Amniotic stem cell (primary cell): ENCODE data around the gene CCDC15.
"Not testable (repeated sequence)": the region's sequence is repeated elsewhere in the genome, so short reads cannot be mapped to it uniquely, and the experiment has no call there.

Experiments
- DNase-seq: peaks from one replicate; lab custom pipeline; 2025; lab: John Stamatoyannopoulos, UW

Gene CCDC15

DNA sequence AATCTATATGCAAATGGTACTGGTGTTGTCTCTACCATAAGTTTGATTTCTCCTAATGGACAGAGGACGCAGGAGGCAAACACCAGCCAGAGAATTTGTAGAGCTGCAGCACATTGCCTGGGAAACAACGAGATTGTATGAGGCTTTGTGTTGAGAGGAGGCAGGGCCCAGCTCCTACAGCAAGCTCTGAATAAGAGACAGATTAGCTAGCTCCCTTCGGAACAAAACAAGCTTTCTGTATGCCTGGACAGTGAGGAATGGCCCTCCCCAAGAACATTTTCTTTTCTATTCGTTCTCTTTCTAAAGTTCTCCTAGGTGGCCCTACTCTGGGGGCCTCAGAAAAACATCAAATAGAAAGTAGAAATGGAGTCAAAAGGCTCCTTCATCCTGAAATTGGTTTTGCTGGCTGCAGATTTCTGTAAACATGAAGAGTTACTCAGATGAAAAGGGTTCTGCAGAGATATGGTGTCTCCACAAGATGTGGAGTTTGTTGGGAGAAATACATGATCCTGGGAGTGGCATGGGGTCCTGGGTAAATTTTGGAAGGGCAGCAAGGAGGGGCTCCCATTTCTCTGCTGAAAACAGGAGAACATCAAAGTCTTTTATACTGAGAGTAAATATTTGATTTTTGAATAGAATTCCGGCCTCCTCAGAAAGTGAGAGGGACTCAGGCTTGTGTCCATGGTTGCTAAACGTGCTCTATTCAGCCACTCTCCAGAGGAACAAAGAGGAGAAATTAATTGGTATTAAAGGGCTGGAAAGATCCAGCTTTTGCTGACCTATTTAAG lies 11.3 kb upstream of the CCDC15 start:
- no peak for DNase-seq

DNA sequence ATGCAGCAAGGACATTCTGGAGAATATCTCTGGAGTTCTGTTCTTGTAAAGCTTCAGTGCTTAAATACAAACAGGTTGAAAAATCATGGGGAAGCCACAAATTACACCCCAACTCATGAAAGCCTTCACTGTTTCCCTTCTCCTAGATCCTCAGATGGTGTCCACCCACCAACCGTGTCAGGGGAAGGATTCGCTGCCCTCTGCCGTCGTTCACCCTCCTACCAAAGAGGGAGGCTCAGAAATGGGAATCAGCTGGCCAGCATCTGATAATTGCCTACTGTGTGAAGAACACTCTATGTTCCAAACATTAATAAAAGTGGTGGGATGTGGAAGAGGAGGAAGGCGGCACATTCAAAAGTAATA lies 10.8 kb upstream of the CCDC15 start:
- DNase-seq: no peak

DNA sequence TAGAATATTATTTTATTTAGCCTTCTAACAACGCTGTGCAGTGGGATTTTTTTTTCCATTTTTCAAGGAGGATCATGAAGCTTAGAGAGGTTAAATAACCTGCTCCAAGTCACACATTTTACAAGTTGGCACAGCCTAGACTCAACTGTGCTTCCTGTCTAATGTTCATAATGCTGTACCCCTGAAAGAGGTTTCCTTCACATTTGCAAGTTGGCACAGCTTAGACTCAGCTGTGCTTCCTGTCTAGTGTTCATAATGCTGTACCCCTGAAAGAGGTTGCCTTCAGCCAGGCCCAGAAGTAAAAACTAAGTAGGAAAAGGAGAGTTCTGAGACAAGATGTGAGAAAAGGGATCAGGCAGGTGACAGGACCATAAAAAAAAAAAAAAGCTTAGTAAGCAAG lies 10.3 kb upstream of the CCDC15 start:
- DNase-seq: no peak

DNA sequence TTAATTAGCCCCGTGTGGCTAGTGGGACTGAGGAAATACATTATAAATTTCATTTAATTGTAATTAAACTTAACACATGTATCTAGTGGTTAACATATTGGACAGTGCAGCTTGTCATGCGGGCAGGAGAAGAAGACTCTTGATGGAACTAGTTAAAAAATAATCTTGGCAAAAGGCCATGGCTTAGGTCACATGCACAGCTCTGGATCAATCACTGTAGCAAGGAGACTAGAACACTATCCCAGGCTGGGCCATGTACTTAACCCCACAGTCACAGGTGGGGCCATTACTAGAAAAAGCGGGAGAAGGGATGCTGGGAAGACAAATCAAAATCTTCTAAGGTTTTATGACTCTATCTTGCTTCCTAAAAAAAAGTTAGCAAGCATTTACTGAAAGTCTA lies 9.4 kb upstream of the CCDC15 start:
- no peak for DNase-seq

DNA sequence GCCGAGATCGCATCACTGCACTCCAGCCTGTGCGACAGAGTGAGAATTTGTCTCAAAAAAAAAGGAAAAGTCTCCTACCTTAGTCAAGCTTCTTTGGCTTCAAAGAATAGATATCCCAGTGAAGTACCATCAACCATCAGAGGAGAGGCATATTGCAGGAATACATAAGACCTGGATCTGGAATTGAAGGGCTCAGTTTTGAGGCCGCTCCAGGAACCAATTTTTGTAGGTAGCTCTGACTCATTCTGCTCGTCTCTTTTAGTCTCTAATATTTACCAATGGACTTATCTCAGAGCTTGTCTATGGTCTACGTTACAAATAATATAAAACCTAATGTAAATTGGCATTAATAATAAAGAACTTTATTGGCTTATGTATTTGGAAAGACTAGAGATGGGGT lies 8.2 kb upstream of the CCDC15 start:
- no peak for DNase-seq

- no peak for DNase-seq
These were observed 7.3 kb upstream of the CCDC15 start for GRCh38 chr11:124946735-124947141.

GRCh38 chr11:124950601-124951330 lies 3.2 kb upstream of the CCDC15 start:
- no peak for DNase-seq

DNA sequence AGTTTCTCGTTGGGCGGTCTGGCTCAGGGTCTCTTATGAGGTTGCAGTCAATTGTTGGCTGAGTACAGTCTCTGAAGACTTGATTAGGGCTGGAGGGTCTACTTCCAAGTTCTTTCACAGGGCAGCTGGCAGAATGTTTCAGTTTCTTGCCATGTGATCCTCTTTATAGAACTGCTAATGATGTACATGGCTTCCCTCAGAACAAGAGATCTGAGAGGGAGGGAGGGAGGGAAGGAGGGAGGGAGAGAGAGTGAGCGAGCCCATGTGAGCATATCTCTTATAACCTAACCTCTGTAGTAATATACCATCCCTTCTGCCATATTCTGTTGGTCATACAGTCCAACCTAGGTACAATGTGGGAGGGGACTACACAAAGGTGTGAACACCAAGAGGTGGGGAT lies 2.7 kb upstream of the CCDC15 start:
- no peak for DNase-seq

- no peak for DNase-seq
These were observed 571 bp downstream of the CCDC15 start for GRCh38 chr11:124954590-124954955.

- no peak for DNase-seq
These were observed 1.0 kb downstream of the CCDC15 start for GRCh38 chr11:124955035-124955434.

- DNase-seq: peak; percentile 54
These were observed 8.1 kb downstream of the CCDC15 start for GRCh38 chr11:124961972-124962609.

- DNase-seq: not testable (repeated sequence)
These were observed 14.2 kb downstream of the CCDC15 start for GRCh38 chr11:124968197-124968596.

GRCh38 chr11:124970925-124971324 lies 16.9 kb downstream of the CCDC15 start:
- no peak for DNase-seq

GRCh38 chr11:124971810-124972209 lies 17.8 kb downstream of the CCDC15 start:
- no peak for DNase-seq

GRCh38 chr11:124976531-124976930 lies 22.5 kb downstream of the CCDC15 start:
- DNase-seq: no peak

DNA sequence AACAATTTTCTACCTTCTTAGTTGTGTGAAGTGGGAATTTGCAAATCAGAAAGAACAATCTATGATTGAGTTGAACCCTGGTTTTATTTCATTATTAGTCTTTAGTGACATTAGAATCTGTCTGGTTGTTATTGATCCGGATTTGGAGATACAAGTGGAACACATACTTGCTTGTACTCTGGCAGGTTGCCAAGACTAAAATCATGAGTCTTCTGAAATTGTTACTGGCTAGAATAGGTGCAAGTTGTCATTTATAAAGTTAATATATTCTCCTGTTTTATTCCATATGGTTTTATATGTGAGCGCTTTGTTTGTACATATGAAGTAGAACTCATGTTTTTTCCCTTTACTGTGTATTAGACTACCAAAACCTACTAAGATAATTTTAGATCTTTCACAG lies 23.0 kb downstream of the CCDC15 start:
- no peak for DNase-seq

DNA sequence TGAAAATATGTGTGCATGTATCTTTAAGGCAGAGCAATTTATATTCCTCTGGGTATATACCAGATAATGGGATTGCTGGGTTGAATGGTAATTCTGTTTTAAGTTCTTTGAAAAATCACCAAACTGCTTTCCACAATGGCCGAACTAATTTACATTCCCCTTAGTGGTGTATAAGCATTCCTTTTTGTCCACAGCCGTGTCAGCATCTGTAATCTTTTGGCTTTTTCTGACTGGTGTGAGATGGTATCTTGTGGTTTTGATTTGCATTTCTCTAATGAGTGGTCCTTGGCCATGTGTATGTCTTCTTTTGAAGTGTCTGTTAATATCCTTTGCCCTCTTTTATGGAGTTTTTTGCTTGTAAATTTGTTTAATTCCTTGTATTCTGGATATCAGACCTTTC lies 24.3 kb downstream of the CCDC15 start:
- DNase-seq: no peak

- no peak for DNase-seq
These were observed 28.0 kb downstream of the CCDC15 start for GRCh38 chr11:124982043-124982442.

- DNase-seq: no peak
These were observed 29.9 kb downstream of the CCDC15 start for GRCh38 chr11:124983674-124984511.

DNA sequence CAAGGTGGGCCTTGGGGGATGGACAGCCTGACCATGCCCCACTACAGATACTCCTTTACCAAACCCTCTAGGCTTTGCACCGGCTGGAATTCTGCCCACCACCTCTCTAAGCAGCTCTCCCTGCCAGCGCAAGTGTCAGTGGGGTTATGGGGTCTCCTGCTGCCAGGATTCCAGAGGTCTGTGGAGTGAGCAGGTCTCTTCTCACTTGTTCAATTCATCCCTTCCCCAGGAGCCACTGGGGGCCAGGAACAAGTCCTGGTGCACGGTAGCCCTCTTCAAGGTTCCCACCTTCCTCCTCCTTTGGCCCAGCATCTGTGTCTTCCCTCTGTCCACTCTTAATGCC lies 30.5 kb downstream of the CCDC15 start:
- no peak for DNase-seq

DNA sequence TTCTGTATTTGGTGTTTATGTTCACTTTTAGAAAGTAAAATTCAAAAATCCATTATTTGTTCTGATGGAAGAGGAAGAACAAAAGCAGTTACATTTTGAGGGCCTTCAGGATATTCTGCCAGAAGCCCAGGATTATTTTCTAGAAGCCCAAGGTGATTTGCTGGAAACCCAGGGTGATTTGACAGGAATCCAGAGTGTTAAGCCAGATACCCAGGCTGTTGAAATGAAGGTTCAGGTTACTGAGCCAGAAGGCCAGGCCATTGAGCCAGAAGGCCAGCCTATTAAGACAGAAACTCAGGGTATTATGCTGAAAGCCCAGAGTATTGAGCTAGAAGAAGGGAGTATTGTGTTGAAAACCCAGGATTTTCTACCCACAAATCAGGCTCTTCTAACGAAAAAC lies 33.1 kb downstream of the CCDC15 start:
- DNase-seq: no peak

GRCh38 chr11:124988063-124988462 lies 34.1 kb downstream of the CCDC15 start:
- no peak for DNase-seq
